ENCODE measurements around the gene RANBP2. TPM values are rescaled to one million over a fixed set of nuclear protein-coding genes. Genes with fewer than 3 reads are reported as not detected.

RANBP2 gene
- total RNA-seq, 2 experiments from 2014 or later: 47.5 to 65.7 TPM

DNA sequence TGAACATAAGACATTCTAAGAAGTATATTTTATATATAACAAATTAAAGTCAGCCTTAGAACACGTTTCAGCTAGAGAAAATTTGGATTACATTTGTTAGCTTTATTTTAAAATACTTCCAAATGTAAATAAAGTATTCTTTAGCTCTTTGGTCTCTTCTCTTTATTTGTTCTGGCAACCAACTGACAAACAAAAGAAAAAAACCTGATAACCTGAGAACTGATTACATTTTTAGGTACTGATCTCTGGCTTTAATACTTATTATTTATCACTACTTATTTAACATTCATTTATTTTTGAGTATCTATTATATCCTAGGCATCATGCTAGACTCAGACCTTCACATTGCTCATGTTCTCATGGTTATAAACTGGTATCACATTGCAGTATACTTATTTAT, 85.8 kb downstream of the RANBP2 start:
- CTCF ChIA-PET: no interaction called here
- ATAC-seq: no peak
- Mint-ChIP-seq H3K27me3 (no peaks in the 10 kb centered on the region), H3K27ac (no peak overlapping the region), H3K4me1 (no peaks in the 10 kb centered on the region), H3K9me3 (ENCODE audit: low read depth) (peaks cover 17% of the 10 kb centered on the region), H3K36me3 (peaks cover 53% of the 10 kb centered on the region), H3K4me3 (no peak overlapping the region)
- DNase-seq: no peak

DNA sequence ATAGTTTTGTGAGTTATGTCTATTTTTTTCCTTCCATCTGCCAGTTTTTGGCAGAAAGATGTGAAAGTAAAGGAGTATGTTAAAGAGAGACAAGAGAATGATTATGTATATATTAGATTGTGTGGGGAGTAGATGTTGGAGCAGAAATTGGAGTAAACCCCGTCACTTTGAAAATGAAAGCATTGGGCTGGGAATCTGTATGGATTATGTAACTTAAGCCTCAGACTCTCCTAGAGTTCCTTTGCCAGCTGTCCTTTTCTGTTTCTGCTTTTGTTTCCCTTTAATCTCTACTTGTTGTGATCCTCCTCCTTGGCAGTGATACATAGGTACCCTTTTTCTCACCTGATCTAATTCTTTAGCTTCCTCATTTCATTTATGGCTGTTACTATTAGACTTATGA, 86.5 kb downstream of the RANBP2 start:
- ATAC-seq (no peak), DNase-seq (no peak)
- H3K36me3 Mint-ChIP-seq: peaks cover 58% of the 10 kb centered on the region
- H3K27ac Mint-ChIP-seq: no peak overlapping the region
- no peak overlapping the region for H3K4me3 Mint-ChIP-seq
- CTCF ChIA-PET: no interaction called here
- peaks cover 22% of the 10 kb centered on the region for H3K9me3 Mint-ChIP-seq (ENCODE audit: low read depth)
- no peaks in the 10 kb centered on the region for H3K4me1 Mint-ChIP-seq
- H3K27me3 Mint-ChIP-seq: no peaks in the 10 kb centered on the region

DNA sequence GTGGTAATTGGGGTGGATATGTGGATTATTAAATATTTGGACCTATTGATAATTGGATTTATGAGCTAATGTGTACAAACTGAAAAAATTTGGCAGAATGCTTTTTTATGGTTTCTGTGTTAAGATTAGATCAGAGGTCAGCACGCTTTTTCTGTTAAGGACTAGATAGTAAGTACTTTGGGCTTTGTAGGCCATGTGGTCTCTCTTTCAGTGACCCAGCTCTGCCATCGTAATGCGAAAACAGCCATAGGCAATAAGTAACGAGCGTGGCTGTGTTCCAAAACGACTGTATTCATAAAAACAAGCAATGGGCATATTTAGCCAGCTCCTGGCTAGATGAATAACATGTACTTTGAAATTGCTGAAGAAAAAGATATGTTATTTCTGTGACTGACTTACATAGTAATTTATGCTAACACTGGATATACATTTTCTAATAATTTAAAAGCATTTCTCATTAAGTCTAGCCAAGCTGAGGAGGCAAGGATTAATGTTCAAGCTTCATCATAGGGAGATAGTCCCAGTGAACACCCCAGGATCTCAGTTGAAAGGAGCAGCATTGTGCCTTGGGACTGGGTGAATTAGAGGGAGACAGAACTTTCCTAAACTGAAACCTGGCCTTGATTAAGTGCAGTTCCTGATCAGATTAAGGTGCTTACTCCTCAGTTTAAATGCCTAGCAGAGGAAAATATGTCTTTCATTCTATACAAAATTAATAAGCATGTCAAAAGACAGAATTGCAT, 87.3 kb downstream of the RANBP2 start:
- no peaks in the 10 kb centered on the region for H3K4me1 Mint-ChIP-seq
- peaks cover 63% of the 10 kb centered on the region for H3K36me3 Mint-ChIP-seq

DNA sequence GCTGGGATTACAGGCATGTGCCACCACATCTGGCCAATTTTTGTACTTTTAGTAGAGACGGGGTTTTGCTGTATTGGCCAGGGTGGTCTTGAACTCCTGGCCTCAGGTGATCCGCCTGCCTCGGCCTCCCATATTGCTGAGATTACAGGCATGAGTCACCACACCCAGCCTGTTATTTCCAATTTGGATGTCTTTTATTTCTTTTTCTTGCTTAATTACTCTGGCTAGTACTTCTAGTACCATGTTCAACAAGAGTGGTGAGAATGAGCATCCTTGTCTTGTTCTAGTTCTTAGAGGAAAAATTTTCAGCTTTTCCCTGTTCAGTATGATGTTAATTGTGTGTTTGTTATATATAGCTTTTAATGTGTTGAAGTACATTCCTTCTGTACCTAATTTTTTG, 90.7 kb downstream of the RANBP2 start:
- DNase-seq (no peak), ATAC-seq (no peak)
- Mint-ChIP-seq H3K4me1 (no peaks in the 10 kb centered on the region), H3K9me3 (ENCODE audit: low read depth) (peaks cover 22% of the 10 kb centered on the region), H3K27ac (no peak overlapping the region), H3K27me3 (no peaks in the 10 kb centered on the region), H3K4me3 (no peak overlapping the region), H3K36me3 (peaks cover 66% of the 10 kb centered on the region)
- CTCF ChIA-PET: no interaction called here

More for the DNA sequence above, 87.3 kb downstream of the RANBP2 start:
- DNase-seq: no peak
- CTCF ChIA-PET: no interaction called here
- Mint-ChIP-seq H3K27ac (no peak overlapping the region), H3K27me3 (no peaks in the 10 kb centered on the region), H3K4me3 (no peak overlapping the region), H3K9me3 (ENCODE audit: low read depth) (peaks cover 22% of the 10 kb centered on the region)
- ATAC-seq: no peak

DNA sequence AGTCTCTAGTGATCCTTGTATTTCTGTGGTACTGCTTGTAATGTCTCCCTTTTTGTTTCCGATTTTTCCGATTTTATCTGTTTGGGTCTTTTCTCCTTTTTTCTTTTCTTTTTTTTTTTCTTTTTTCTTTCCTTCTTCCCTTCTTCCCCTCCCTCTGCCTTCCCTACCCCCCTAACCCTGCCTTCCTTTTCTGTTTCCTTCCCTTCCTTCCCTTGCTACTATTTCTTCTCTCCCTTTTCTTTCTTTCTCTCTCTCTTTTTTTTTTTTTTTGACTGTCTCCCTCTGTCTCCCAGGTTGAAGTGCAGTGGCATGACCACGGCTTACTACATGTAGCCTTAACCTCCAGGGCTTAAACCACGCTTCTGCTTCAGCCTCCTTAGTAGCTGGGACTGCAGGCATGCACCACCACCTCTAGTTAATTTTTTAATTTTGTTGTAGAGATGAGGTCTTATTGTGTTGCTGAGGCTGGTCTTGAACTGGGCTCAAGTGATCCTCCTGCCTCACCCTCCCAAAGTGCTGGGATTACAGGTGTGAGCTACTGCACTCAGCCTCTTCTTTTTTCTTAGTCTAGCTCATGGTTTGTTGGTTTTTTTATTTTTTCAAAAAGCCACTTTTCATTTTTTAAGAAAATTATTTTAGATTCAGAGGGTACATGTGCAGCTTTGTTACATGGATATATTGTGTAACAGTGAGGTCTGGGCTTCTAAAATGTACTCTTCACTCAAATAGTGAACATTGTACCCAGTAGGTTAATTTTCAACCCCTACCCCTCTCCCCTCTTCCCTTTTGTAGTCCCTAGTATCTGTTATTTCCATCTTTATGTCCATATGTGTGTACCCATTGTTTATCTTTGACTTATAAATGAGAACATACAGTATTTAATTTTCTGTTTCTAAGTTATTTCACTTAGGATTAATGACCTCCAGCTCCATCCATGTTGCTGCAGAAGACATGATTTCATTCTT, 92.0 kb downstream of the RANBP2 start:
- Mint-ChIP-seq H3K4me1 (no peaks in the 10 kb centered on the region), H3K36me3 (peaks cover 66% of the 10 kb centered on the region), H3K9me3 (ENCODE audit: low read depth) (peaks cover 22% of the 10 kb centered on the region), H3K4me3 (no peak overlapping the region), H3K27me3 (no peaks in the 10 kb centered on the region), H3K27ac (no peak overlapping the region)
- ATAC-seq (no peak), DNase-seq (no peak)
- CTCF ChIA-PET: no interaction called here

DNA sequence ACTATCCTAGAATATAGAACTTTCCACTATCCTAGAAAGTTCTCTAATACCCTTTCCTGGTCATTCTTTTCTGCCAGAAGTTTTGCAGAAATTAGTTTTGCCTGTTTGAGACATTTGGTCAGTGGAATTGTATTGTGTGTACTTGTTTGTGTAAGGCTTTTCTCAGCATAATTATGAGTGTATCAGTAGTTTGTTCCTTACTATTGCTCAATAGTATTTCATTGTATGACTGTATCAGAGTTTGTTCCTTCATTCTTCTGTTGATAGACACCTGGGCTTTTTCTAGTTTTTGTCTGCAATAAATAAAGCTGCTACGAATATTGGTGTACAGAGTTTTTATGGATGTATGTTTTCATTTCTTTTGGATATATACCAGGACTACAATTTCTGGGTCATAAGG, 94.5 kb downstream of the RANBP2 start:
- Mint-ChIP-seq H3K4me3 (no peak overlapping the region), H3K27me3 (no peaks in the 10 kb centered on the region), H3K4me1 (no peaks in the 10 kb centered on the region), H3K9me3 (ENCODE audit: low read depth) (peaks cover 16% of the 10 kb centered on the region), H3K27ac (no peak overlapping the region), H3K36me3 (peaks cover 66% of the 10 kb centered on the region)
- no peak for ATAC-seq
- no peak for DNase-seq
- CTCF ChIA-PET: interaction anchor here (0.6 kb wide), 1 partner anchor 101 kb away, joined by 3 read pairs; no protein-coding TSS in a partner anchor

DNA sequence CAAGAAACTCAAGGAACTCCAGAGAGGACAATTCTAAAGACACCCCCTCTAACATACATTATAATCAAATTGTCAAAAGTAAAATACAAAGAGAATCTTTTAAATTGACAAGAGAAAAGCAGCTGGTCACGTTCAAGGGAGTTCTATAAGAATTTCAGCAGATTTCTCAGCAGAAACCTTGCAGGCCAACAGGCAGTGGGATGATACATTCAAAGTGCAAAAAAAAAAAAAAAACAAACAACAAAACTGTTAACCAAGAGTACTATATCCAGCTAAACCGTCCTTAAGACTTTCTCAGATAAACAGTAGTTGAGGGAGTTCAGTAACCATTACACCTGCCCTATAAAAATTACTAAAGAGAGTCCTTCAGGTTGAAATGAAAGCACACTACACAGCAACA, 101.2 kb downstream of the RANBP2 start:
- no peak for DNase-seq
- no peak for ATAC-seq
- peaks cover 58% of the 10 kb centered on the region for H3K36me3 Mint-ChIP-seq
- H3K27me3 Mint-ChIP-seq: no peaks in the 10 kb centered on the region
- H3K9me3 Mint-ChIP-seq (ENCODE audit: low read depth): peaks cover 6% of the 10 kb centered on the region
- CTCF ChIA-PET: no interaction called here
- H3K27ac Mint-ChIP-seq: no peak overlapping the region
- H3K4me3 Mint-ChIP-seq: no peak overlapping the region
- H3K4me1 Mint-ChIP-seq: no peaks in the 10 kb centered on the region

DNA sequence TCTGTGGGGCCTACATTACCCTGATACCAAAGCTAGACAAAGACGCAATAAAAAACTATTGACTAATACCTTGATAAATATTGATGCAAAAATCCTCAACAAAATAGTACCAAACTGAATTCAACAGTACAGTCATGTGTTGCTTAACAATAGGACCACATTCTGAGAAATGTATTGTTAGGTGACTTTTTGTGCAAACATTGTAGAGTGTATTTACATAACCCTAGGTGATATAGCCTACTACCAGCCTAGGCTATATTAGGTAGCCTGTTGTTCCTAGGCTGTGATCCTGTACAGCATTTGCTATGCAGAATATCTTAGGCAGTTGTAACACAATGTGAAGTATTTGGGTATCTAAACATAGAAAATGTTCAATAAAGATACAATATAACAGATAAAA, 104.0 kb downstream of the RANBP2 start:
- CTCF ChIA-PET: no interaction called here
- DNase-seq: no peak
- Mint-ChIP-seq H3K27me3 (no peaks in the 10 kb centered on the region), H3K36me3 (peaks cover 45% of the 10 kb centered on the region), H3K27ac (no peak overlapping the region), H3K9me3 (ENCODE audit: low read depth) (peaks cover 6% of the 10 kb centered on the region), H3K4me1 (no peaks in the 10 kb centered on the region), H3K4me3 (no peak overlapping the region)
- ATAC-seq: no peak

DNA sequence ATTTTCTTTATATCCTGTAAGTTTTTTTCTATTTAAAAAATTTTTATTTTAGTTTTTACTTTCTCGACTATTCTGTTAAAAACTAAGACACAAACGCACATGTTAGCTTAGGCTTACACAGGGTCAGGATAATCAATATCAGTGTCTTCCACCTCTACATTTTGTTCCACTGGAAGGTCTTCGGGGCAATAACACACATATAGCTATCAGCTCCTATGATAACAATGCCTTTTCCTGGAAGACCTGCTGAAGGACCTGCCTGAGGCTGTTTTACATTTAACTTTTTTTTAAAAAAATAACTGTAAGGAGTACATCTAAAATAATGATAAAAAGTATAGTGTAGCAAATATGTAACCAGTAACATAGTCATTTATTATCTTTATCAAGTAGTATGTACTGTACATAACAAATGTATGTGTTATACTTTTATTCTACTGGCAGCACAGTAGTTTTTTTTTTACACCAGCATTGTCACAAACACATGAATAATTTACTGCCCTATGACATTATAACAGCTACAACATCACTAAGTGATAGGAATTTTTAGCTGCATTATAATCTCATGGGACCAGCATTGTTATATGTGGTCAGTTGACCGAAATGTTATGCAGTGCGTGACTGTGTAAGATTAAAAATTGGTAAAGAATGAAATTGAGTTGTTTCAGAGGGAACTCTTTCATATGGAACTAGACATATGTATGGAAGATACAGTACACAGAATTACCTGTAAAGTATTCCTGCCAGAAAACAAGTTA, 105.2 kb downstream of the RANBP2 start:
- CTCF ChIA-PET: no interaction called here
- H3K27ac Mint-ChIP-seq: no peak overlapping the region

DNA sequence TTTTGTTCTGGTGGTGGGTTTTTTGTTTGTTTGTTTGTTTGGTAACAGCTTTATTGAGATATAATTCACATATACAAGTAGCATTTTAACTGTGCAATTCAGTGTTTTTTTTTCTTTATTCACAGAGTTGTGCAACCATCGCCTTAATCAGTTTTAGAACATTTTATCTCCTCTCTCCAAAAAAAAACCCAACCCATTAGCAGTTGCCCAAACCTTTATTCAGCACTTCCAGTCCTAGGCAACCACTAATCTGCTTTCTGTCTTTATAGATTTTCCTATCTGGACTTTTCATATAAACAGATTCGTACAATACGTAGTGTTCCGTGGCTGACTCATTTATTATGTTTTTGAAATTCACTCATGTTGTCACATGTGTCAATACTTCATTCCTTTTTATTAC, 106.0 kb downstream of the RANBP2 start:
- DNase-seq: no peak
- no peak for ATAC-seq
- Mint-ChIP-seq H3K9me3 (ENCODE audit: low read depth) (no peaks in the 10 kb centered on the region), H3K27ac (no peak overlapping the region), H3K36me3 (peaks cover 32% of the 10 kb centered on the region), H3K4me3 (no peak overlapping the region), H3K4me1 (no peaks in the 10 kb centered on the region), H3K27me3 (no peaks in the 10 kb centered on the region)
- CTCF ChIA-PET: no interaction called here

More for the DNA sequence above, 105.2 kb downstream of the RANBP2 start:
- H3K36me3 Mint-ChIP-seq: peaks cover 37% of the 10 kb centered on the region
- H3K27me3 Mint-ChIP-seq: no peaks in the 10 kb centered on the region
- ATAC-seq: no peak
- no peak overlapping the region for H3K4me3 Mint-ChIP-seq
- peaks cover 6% of the 10 kb centered on the region for H3K9me3 Mint-ChIP-seq (ENCODE audit: low read depth)
- H3K4me1 Mint-ChIP-seq: no peaks in the 10 kb centered on the region
- no peak for DNase-seq

DNA sequence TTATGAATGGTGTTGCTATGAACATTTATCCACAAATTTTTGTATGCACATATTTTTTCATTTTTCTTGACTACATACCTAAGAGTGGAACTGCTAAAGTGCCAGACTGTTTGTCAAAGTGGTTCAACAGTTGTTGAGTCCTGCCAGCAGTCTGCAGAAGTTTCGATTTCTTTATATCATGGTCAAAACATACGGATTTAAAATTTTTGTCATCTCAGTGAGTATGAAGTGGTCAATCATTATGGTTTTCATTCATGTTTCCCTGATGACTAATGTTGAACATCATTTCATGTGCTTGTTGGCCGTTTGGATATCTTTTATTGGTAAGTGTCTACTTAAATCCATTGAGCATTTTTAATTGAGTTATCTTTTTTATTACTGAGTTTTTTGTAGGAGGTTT, 106.5 kb downstream of the RANBP2 start:
- H3K27ac Mint-ChIP-seq: no peak overlapping the region
- CTCF ChIA-PET: no interaction called here
- no peaks in the 10 kb centered on the region for H3K4me1 Mint-ChIP-seq
- peaks cover 27% of the 10 kb centered on the region for H3K36me3 Mint-ChIP-seq
- ATAC-seq: no peak
- DNase-seq: no peak
- H3K9me3 Mint-ChIP-seq (ENCODE audit: low read depth): no peaks in the 10 kb centered on the region
- H3K27me3 Mint-ChIP-seq: no peaks in the 10 kb centered on the region
- no peak overlapping the region for H3K4me3 Mint-ChIP-seq

DNA sequence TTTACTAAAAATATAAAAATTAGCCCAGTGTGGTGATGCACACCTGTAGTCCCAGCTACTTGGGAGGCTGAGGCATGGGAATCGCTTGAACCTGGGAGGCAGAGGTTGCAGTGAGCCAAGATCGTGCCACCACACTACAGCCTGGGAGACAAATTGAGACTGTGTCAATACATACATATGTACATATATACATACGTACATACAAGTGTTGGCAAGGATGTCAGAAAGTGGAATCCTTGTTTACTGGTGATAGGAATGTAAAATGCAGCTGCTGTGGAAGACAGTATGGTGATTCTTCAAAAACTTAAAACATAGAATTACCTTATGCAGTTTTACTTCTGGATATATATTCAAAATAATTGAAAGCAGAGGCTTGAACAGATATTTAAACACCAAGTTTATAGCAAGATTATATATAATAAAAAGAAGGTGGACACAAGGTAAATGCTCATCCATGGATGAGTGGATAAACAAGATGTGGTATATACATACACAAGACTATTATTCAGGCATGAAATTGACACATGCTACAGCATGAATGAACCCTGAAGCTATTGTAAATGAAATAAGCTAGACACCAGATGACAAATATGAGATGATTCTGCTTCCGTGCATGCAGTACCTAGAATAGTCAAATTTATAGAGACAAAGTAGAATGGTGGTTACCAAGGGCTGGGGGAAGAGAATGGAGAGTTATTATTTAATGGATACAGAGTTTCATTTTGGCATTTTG, 110.5 kb downstream of the RANBP2 start:
- DNase-seq: no peak
- no peaks in the 10 kb centered on the region for H3K9me3 Mint-ChIP-seq (ENCODE audit: low read depth)
- CTCF ChIA-PET: no interaction called here
- H3K27me3 Mint-ChIP-seq: no peaks in the 10 kb centered on the region
- H3K27ac Mint-ChIP-seq: no peak overlapping the region
- no peak overlapping the region for H3K4me3 Mint-ChIP-seq
- H3K4me1 Mint-ChIP-seq: peaks cover 13% of the 10 kb centered on the region
- H3K36me3 Mint-ChIP-seq: peaks cover 30% of the 10 kb centered on the region
- ATAC-seq: no peak

DNA sequence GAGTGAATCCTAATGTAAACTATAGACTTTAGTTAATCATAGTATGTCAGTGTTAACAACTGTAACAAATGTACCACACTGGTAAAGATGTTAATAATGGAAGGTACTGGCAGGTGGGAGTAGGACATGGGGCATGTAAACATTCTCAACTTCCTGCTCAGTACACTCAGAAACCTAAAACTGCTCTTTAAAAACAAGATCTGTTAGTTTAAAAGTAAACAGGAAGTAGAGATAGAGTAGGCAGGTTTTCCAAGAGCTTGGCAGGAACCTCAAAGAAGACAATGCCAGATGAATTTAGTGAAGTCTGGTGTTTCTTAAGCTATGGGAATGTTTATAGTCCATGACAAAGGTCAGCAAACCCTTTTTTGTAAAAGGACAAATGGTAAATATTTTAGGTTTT, 113.9 kb downstream of the RANBP2 start:
- no peak overlapping the region for H3K4me3 Mint-ChIP-seq
- H3K36me3 Mint-ChIP-seq: peaks cover 28% of the 10 kb centered on the region
- CTCF ChIA-PET: interaction anchor here (0.7 kb wide), 1 partner anchor 14 kb away, joined by 4 read pairs; no protein-coding TSS in a partner anchor
- no peaks in the 10 kb centered on the region for H3K27me3 Mint-ChIP-seq
- H3K27ac Mint-ChIP-seq: peak overlapping the region; percentile 81
- H3K9me3 Mint-ChIP-seq (ENCODE audit: low read depth): peaks cover 3% of the 10 kb centered on the region
- ATAC-seq (peak; percentile 45), DNase-seq (no peak)
- peaks cover 17% of the 10 kb centered on the region for H3K4me1 Mint-ChIP-seq
